Pulmonary artery endothelial cell (primary cell): ENCODE measurements around the gene RIIAD1. TPM values are rescaled to one million over a fixed set of nuclear protein-coding genes. Genes with fewer than 3 reads are reported as not detected.
A peak's percentile ranks its signal among the peaks of the same experiment; 100 is the strongest.
"Not testable (repeated sequence)": the region's sequence is repeated elsewhere in the genome, so short reads cannot be mapped to it uniquely, and the experiment has no call there.

Experiments used
- DNase-seq: peaks from one replicate; pipeline ENCODE4 v3.0.0-alpha.2; 2011; ENCODE audit warnings: low read depth, low spot score
- total RNA-seq: library from RNA; depleted of rRNA; stranded (reverse); fragments of >200 nt; gene quantifications from 2 replicates; pipeline ENCODE4 v1.2.3, GENCODE V29; 2014

RIIAD1 gene
- total RNA-seq, 1 donor from 2014 or later, result not detected

DNA sequence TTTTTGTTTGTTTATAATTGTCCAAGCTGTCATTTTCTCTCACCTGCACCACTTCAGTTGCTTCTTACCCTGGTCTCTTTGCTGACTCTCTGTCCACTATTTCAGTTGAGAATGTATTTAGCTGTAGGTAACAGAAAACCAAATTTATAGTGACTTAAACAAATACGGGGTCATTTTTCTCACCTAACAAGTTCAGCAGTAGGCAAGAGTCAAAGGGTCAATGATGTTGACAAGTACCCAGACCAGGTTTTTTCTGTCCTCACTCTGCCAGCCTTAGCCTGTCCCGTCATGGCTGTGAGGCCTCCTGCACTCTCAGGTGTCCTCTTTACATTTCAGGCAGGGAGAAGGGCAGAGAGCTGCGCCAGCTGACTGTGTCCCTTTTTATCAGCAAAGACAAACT lies 11.8 kb downstream of the RIIAD1 start:
- no peak for DNase-seq

DNA sequence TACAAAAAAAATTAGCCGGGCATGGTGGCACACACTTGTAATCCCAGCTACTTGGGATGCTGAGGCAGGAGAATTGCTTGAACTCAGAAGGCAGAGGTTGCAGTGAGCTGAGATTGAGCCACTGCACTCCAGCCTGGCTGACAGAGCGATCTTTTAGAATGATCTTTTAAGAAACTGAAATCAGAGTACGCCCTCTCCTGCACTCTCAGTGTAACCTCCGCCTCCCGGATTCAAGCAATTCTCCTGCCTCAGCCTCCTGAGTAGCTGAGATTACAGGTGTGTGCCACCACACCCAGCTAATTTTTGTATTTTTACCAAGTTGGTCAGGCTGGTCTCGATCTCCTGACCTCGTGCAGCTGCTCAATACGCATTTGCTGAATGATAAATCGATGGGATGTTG lies 12.7 kb downstream of the RIIAD1 start:
- DNase-seq, result not testable (repeated sequence)

DNA sequence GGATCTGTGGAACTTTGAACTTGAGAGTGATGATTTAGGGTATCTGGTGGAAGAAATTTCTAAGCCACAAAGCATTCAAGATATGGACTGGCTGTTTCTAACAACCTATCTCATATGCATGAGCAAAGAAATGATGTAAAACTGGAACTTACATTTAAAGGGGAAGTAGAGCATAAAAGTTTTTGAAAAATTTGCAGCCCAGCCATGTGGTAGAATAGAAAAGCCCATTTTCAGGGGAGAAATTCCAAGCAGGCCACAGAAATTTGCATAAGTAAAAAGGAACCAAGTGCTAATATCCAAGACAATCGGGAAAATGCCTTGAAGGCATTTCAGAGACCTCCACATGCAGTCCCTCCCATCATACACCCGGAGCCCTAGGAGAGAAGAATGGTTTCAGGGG lies 15.7 kb downstream of the RIIAD1 start:
- DNase-seq, result no peak

DNA sequence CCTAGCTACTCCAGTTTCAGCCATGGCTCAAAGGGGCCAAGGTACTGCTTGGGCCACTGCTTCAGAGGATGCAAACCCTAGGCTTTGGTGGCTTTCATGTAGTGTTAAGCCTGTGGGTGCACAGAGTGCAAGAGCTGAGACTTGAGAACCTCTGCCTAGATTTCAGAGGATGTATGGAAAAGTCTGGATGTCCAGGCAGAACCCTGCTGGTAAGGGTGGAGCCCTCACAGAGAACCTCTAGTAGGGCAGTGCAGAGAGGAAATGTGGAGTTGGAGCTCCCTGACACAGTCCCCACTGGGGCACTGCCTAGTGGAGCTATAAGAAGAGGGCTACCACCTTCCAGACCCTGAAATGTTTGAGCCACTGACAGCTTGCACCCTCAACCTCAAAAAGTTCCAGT lies 16.2 kb downstream of the RIIAD1 start:
- DNase-seq, result no peak

DNA sequence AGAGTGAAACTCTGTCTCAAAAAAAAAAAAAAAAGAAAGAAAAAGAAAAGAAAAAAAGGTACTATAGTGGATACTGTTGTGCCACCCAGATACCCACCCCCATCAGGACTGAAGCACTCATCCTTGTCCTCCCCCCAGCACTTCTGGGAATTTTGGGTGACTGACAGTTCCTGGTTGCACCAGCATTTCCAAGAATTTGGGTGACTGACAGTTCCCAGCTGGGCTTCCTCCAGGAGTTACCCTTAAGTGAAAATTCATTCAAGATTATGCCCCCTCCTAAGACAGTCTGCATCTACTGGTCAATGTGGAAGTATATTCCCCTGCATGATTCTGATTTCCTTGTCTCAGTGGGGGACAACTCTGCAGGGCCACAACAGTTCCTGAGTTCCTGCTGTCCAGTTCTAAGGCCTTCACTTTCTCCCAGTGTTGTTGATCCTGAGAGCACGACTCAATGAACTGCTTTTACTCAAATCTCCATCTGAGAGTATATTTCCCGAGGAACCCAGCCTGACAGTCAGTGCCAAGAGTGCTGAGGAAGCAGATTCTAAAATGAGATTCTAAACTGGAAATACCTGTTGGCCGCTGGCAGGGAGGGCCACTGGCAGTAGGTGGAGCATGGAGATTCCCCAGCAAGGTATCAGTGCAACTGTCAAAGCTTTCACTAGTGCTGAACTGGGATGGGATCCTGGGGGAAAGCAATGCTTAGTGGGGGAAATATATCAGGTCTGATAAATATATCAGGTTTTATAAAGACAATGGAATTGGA lies 18.5 kb downstream of the RIIAD1 start:
- no peak for DNase-seq

DNA sequence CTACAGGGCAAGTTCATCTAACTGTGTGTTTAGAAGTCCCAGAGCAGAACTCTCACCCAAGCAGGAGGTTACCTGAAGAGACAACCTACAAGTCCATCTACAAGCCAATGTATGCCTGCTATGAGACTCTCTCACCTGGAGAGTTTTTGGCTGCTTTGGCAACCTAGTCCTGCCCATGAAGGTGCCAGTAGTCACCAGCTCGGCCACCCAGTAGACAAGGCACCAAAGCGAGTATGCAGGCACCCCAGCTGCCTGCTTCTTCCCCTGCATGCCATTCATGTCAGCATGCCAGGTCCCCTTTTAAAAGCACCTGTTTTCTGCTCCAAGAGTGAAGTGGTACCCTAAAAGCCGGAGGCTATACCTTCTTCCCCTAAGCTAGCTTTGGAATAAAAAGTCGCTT lies 20.2 kb downstream of the RIIAD1 start:
- no peak for DNase-seq

DNA sequence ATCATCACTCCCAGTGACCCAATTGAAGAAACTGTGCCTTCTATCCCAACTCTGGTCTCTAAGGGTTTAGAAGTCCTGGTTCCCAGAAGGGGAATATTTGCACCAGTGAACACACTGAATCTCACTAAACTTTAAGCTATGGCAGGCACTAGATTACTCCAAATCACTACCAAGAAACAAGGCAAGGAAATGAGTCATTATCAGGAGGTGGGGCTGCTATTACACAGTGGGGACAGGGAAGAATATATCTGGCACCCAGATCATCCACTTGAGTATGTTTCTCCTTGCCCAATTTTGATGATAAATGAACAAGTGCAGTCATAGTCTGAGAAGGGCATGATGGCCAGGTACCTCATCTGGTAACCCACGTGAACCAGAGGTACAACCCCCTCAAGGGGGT lies 35.0 kb downstream of the RIIAD1 start:
- DNase-seq, result peak; percentile 10

DNA sequence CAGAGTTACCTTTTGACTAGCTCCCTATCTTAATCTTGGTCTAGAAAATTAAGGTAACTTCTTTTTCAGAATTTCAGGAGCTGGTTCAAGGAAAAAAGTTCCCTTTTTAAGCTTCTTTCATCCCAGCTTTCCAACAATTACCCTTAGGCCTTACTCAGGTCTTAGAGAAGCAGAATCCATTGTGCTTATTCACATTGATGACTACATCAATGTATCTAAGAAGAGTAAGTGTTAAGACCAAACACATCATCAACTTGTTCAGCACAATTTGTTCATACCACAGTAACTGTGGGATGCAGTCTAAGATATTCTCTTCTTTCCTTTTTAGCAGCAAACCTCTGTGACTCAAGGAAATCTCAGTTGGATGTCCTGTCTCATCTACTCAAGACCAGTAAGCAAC lies 37.9 kb downstream of the RIIAD1 start:
- no peak for DNase-seq

DNA sequence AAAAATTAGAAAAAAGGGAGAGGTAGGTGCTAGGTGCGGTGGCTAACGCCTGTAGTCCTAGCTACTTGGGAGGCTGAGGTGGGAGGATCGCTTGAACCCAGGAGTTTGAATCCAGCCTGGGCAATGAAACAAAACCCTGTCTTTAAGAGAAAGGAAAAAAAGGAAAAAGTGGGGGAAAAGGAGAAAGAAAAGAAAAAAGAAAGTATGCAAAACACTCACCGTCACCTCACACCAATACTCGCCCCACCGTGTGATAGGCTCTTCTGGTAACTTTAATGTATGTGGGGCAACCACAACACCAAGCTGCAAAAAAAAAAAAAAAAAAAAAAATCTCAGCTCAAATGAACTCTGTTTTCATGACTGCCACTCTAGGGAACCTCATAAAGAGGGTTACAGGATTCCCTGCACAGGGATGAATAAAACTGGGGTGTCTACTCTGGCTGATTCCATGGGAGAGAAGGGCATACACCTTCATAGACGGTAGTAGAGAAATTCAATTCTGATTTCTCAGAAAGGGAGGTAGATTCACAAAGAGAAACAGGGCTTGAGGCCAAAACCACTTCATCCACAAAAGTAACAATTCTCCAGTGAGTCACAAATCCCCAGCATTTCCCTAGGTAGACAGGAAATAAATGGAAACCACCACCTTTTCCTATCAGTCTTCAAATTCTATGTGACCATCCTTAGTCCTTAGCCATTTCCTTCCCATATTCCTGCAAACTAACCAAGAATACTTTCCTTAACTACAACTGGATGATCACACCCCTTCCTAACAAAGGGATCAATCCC lies 39.5 kb downstream of the RIIAD1 start:
- no peak for DNase-seq

DNA sequence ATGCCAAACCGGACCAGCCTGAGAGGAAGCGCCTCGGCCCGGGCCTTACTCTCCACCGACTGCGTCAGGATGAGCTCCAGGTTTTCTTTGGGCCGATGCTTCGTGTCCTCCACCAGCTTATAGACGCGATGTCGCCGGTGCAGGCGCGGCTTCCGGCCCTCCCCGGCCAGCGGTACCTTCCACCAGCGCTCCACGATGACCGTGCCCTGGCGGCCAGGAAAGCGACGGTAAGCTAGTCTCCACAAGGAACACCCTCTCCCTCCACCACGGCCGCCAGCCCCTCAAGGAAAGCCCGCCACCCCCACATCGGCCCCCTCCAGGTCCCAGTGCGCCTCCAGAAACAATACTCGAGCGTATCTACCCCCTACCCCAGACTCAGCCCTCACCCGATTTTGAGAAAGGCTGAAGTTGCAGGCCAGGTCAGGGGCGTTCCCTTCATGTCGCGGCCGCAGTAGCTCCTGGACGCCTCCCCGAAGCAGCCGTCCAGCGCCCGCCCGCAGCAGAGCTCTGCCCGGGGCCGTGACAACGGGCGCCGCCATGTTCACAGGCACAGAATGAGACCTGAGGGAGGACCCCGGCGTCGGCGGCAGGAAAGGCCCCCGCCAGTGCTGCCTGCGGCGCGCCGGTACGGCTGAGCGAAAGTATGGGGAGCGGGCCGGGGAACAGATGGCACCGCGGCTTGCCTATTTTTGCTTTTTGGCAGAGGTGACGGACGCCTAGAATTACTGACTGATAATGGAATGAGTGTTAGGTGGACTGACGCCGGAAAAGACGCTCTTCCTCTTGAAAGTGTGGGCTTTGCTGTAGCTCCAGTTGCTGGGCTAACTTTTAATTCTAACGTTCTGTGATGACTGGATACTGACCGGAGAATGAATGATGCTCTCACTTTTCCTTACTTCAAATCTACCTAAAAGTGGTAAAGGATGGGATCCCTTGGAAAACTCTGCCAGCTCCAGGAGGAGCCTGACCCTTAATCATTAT lies 41.9 kb downstream of the RIIAD1 start, which contains the start of gene MRPL9:
MRPL9 (minus strand) TSS at position 556 of the 981 bp plus-strand sequence; CDS start at position 539, 17 bp downstream.
- DNase-seq, result peak; percentile 7

DNA sequence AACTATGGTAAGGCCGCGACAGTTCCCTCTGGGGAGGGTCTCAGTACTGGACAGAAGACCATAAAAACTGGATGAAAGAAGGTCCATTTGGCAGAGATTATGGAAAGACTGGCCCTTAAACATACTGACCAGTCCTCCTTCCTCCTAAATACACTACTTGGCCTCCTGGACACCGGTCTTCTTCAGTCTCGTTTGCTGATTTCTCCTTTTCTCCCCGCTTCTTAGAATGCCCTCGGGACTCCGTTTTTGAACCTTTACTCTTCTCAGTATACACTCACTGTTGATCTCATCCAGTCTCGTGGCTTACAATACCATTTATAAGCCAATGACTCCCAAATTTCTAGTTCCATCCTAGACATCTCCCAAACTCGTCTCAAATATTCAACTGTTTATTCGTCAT lies 42.7 kb downstream of the RIIAD1 start:
- DNase-seq, result no peak

DNA sequence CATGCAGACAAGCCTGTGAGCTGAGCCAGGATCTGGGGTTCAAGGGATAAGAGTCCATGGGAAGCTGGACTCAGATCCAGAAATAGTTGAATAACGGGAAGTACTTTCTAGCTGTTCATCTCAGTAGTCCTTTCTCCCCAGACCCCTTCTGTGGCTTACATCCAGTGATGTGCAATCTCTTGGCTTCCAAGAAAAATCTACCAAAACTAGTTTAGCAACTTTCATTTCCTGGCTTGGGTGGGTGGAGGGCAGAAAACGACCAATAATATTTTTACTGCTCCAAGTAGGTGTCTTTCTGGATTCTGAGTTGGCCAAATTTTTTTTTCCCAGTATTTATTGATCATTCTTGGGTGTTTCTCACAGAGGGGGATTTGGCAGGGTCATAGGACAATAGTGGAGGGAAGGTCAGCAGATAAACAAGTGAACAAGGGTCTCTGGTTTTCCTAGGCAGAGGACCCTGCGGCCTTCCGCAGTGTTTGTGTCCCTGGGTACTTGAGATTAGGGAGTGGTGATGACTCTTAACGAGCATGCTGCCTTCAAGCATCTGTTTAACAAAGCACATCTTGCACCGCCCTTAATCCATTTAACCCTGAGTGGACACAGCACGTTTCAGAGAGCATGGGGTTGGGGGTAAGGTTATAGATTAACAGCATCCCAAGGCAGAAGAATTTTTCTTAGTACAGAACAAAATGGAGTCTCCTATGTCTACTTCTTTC lies 47.2 kb downstream of the RIIAD1 start:
- DNase-seq, result not testable (repeated sequence)

DNA sequence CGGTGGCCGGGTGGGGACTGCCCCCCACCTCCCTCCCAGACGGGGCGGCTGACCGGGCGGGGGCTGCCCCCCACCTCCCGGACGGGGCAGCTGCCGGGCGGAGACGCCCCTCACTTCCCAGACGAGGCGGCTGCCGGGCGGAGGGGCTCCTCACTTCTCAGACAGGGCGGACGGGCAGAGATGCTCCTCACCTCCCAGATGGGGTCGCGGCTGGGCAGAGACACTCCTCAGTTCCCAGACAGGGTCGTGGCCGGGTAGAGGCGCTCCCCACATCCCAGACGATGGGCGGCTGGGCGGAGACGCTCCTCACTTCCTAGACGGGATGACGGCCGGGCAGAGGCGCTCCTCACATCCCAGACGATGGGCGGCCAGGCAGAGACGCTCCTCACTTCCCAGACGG lies 47.9 kb downstream of the RIIAD1 start:
- not testable (repeated sequence) for DNase-seq

DNA sequence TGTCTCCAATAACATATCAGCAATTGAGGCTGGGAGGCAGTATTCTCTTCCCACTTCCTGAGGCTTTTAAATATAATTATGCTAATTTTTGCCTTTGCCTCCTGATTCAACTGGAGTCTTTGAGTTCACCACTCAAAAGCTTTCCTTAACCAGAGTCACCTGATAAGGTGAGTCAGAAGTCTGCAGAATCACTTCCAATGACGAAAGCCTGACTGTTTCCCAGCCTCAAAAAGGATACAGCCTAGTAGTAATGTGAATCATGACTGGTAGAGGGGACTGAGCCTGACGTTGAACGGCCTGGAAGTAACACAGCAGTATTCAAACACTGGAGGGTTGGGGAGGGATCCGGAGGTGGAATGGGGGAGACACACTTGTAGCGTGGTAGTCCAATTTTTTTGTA lies 52.4 kb downstream of the RIIAD1 start:
- DNase-seq, result no peak

DNA sequence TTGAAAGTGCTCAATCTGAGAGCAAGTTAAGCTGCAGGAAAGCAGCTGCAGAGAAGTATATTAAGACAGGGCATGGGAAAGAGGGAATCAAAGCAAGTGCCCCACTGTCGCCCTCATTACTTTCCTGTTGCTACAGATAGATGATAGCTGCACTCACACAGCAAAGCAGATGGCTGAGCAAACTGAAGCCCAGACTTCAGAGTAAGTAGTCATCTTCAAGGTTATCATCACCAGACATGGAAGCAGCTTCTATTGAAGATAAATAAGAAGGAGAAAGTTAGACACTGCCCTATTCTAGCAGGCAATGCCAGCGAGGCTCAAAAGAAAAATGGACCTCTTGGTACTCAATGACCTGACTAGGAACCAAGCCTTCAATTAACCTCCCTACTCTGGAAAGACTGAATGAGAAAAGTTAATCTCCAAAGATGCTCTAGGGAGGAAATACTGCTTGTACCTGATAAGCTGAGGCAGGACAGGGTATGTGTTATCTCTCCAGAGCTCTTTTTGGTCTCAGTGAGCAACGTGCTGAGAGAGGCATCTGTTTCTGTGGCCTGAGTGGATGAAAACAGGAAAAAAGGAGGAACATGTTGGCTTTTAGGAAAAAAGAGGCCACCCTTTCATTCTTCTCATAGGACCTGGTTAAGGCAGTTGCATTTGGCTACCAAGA lies 53.1 kb downstream of the RIIAD1 start:
- no peak for DNase-seq

DNA sequence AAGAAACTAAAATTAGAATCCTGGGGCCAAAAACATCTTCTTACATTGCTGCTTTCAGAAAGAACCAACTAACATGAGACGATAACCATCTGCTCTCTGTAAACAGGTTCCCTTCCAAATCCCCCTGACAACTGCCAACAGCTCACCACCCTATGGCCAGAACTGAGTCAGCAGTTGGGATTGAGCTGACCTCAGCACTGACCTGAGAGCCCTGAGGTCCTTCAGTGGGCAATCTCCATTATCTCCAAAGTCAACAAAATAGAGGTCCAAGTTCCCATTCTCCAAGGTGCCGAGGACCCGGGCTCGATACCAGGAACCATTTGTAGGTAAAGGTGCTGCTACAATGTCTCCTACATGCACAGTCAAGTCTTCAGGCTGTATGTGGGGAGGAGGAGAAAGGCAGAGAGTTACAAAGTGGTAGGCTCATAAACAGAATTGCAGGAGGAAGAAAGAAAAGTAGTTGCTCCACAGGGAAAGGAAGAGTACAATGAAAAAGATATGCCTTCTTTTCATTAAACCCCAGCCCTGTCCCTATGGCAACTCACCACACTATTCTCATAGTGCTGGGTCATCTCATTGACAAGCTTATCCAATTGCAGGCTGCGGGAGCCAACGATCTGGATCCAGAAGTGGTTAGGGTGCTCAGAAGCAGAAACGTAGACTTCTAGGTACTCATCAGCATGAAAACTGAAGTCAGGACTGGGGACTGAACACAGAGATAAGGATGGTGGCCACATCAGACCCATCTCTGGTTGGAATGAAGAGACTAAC lies 54.8 kb downstream of the RIIAD1 start:
- DNase-seq, result no peak

DNA sequence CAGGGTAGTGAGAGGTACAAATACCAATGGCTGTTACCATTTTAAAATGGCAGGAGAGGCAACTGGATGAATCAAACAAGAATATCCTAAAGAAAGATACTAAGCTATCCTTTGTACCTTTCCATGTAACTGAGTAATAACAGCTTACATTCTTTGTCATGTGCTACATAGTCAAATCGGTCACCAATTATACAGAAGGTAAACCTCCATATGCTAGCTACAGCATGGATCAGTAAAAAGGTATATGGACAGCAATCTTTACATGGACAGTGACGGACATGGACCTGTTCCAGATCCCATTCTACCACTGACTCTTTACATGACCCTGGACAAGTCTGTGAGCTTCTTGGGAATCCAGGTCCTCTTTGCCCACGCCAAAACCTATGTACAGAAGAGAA lies 55.3 kb downstream of the RIIAD1 start:
- DNase-seq, result no peak

DNA sequence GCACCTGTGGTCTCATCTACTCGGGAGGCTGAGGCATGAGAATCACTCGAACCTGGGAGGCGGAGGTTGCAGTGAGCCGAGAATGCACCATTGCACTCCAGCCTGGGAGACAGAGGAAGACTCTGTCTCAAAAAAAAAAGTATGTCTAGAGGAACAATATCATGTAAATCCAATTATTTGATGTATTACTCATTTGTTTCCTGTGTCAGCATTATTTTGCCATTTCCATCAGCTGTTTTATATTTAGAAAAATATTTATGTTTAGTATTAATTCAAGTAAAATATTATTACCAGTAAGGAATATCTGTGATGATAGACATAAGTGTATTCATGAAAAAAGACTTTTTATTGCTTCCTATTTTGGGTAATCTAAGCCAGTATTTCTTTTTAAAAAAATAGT lies 56.0 kb downstream of the RIIAD1 start:
- no peak for DNase-seq
